Mesothelial cell of epicardium (in vitro differentiated cells): ENCODE measurements around the gene P2RY8. TPM values are rescaled to one million over a fixed set of nuclear protein-coding genes. Genes with fewer than 3 reads are reported as not detected.

Source experiments
- DNase-seq, 2 experiments: peaks; one replicate each; pipeline ENCODE4 v3.0.0; 2021; ENCODE audit warnings: low spot score in 2 of 2; ENCODE audit not compliant: unreplicated experiment in 2 of 2
- H3K27ac Mint-ChIP-seq: 2 replicates; pipeline ENCODE4 v1.8.0; 2021; ENCODE audit warnings: mixed read lengths
- H3K27me3 Mint-ChIP-seq: 2 replicates; pipeline ENCODE4 v1.8.0; 2021; ENCODE audit warnings: low read depth, mixed read lengths
- H3K36me3 Mint-ChIP-seq: 2 replicates; pipeline ENCODE4 v1.8.0; 2021; ENCODE audit warnings: mixed read lengths
- H3K4me1 Mint-ChIP-seq: 2 replicates; pipeline ENCODE4 v1.8.0; 2021; ENCODE audit warnings: mixed read lengths
- H3K4me3 Mint-ChIP-seq: 2 replicates; pipeline ENCODE4 v1.8.0; 2021; ENCODE audit warnings: mild to moderate bottlenecking, moderate library complexity, mixed read lengths
- H3K9me3 Mint-ChIP-seq: 2 replicates; pipeline ENCODE4 v1.8.0; 2021; ENCODE audit warnings: mixed read lengths
- total RNA-seq: library from RNA; stranded (reverse); gene quantifications from 3 replicates; pipeline ENCODE4 v1.2.1, GENCODE V29; 2021
- TF ChIP-seq, protein P1 (sequence below): fragments of 200-600 bp; sonication (generic); IDR thresholded peaks from one replicate; pipeline ENCODE4 v1.5.0; 2021; ENCODE audit warnings: antibody characterized with exemption; ENCODE audit not compliant: unreplicated experiment

The P2RY8 gene
- total RNA-seq, 1 donor from 2014 or later: not detected

DNA sequence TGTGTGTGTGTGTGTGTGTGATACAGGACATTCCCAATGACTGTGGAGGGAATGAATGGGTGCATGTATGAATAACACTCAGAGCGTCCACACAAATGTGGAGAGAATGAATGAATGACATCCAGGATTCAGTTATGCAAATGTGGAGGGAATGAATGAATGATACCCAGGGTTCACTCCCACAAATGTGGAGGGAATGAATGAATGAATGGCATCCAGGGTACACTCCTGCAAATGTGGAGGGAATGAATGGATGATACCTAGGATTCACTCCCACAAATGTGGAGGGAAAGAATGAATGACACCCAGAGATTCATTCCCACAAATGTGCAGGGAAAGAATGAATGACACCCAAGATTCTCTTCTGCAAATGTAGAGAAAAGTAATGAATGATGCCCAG, 48.2 kb downstream of the P2RY8 start:
- peaks cover 5% of the 10 kb centered on the region for H3K9me3 Mint-ChIP-seq
- no peaks in the 10 kb centered on the region for H3K27me3 Mint-ChIP-seq
- TF ChIP-seq, protein P1, sequence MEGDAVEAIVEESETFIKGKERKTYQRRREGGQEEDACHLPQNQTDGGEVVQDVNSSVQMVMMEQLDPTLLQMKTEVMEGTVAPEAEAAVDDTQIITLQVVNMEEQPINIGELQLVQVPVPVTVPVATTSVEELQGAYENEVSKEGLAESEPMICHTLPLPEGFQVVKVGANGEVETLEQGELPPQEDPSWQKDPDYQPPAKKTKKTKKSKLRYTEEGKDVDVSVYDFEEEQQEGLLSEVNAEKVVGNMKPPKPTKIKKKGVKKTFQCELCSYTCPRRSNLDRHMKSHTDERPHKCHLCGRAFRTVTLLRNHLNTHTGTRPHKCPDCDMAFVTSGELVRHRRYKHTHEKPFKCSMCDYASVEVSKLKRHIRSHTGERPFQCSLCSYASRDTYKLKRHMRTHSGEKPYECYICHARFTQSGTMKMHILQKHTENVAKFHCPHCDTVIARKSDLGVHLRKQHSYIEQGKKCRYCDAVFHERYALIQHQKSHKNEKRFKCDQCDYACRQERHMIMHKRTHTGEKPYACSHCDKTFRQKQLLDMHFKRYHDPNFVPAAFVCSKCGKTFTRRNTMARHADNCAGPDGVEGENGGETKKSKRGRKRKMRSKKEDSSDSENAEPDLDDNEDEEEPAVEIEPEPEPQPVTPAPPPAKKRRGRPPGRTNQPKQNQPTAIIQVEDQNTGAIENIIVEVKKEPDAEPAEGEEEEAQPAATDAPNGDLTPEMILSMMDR: no peak
- no peak overlapping the region for H3K4me3 Mint-ChIP-seq
- H3K36me3 Mint-ChIP-seq: no peaks in the 10 kb centered on the region
- no peak for DNase-seq
- no peak overlapping the region for H3K27ac Mint-ChIP-seq
- no peaks in the 10 kb centered on the region for H3K4me1 Mint-ChIP-seq

DNA sequence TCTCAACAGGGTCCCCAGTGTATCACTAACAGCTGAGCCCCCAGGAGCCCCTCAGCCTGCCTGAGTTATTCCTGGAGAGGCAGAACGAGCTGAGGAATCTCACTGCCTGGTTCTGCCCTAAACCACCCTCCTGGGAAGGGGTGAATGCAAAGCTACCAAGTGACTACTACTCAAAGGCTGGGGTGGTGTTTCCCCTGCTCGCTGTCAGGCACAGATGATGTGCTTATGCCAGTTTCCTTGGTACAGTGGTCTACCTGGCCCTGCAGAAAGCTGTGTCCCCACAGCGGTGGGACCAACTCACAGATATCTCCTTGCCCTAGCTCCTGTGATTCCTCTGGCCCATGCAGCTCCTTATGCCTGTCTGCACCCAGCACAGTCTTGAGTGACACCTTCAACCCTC, 48.8 kb downstream of the P2RY8 start:
- no peaks in the 10 kb centered on the region for H3K36me3 Mint-ChIP-seq
- TF ChIP-seq, protein P1: no peak
- H3K27ac Mint-ChIP-seq: no peak overlapping the region
- H3K27me3 Mint-ChIP-seq: no peaks in the 10 kb centered on the region
- DNase-seq: no peak
- H3K9me3 Mint-ChIP-seq: peaks cover 5% of the 10 kb centered on the region
- H3K4me3 Mint-ChIP-seq: no peak overlapping the region
- H3K4me1 Mint-ChIP-seq: no peaks in the 10 kb centered on the region

DNA sequence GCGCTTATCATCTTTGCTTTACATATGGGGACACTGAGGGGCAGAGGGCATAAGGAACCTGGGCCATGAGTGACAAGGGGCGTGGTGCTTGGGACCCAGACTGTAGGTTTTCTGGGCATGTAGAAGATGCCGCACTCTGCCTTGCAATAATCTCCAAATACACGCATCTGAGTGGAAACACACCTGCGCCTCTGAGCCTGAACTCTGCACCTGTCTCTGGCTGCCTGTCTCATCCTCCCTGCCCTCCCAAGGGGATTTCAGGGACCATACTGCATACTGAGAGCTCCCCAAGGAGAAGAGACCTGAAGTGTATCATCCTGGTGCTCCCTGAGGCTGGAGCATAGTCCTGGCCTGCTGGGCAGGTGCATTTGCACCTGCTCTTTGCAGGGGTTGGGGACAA, 49.6 kb downstream of the P2RY8 start:
- H3K4me1 Mint-ChIP-seq: no peaks in the 10 kb centered on the region
- peaks cover 5% of the 10 kb centered on the region for H3K9me3 Mint-ChIP-seq
- H3K27me3 Mint-ChIP-seq: no peaks in the 10 kb centered on the region
- H3K27ac Mint-ChIP-seq: no peak overlapping the region
- no peaks in the 10 kb centered on the region for H3K36me3 Mint-ChIP-seq
- no peak overlapping the region for H3K4me3 Mint-ChIP-seq
- no peak for DNase-seq
- TF ChIP-seq, protein P1: no peak

DNA sequence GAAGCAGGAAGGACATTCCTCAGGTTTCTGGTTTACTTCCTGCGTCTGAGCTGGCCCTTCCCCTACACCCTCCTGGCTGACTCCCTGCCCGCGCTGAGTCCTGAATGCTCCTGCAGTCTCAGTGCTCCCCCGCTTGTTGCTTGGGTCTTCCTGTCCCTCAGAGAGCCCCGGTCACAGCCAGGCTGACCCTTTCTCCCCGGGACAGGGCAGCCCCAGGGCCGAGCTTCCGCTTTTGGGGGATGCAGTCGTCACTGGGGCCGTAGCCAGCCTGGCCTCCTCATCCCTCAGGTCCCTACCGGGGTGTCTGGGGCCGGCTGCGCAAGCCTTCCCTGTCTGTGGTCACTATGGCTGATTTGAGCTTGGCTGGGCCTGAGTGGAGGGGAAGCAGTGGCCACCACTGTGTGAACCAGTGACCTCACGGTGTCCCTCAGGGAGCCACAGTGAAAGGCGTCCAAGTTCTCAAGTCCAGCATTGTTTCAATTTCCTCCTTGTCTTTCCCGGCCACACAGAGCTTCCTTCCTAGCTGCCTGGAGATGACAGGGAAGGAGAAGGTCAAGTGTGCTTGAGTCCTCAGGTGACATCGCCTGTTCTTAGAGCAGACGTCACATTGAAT, 50.1 kb downstream of the P2RY8 start:
- Mint-ChIP-seq H3K36me3 (no peaks in the 10 kb centered on the region), H3K4me1 (peaks cover 1% of the 10 kb centered on the region), H3K27me3 (no peaks in the 10 kb centered on the region), H3K27ac (no peak overlapping the region), H3K4me3 (no peak overlapping the region), H3K9me3 (peaks cover 5% of the 10 kb centered on the region)
- TF ChIP-seq, protein P1: no peak
- no peak for DNase-seq

DNA sequence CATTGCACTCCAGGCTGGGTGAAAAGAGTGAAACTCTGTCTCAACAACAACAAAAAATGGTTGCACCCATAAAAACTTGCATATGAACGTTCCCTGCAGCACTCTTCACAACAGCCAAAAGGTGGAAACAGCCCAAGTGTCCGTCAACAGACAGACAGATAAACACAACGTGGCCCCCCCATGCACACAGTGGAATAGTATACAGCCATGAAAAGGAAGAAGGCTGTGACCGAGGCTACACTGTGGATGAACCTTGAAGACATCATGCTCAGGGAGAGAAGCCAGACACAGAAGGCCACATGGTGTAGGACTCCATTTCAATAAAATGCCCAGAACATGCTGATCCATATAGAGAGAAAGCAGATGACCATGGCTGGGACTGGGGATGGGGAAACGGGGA, 50.8 kb downstream of the P2RY8 start:
- TF ChIP-seq, protein P1: no peak
- no peaks in the 10 kb centered on the region for H3K9me3 Mint-ChIP-seq
- H3K4me3 Mint-ChIP-seq: no peak overlapping the region
- no peak overlapping the region for H3K27ac Mint-ChIP-seq
- peaks cover 4% of the 10 kb centered on the region for H3K4me1 Mint-ChIP-seq
- H3K36me3 Mint-ChIP-seq: no peaks in the 10 kb centered on the region
- H3K27me3 Mint-ChIP-seq: no peaks in the 10 kb centered on the region
- DNase-seq: no peak

DNA sequence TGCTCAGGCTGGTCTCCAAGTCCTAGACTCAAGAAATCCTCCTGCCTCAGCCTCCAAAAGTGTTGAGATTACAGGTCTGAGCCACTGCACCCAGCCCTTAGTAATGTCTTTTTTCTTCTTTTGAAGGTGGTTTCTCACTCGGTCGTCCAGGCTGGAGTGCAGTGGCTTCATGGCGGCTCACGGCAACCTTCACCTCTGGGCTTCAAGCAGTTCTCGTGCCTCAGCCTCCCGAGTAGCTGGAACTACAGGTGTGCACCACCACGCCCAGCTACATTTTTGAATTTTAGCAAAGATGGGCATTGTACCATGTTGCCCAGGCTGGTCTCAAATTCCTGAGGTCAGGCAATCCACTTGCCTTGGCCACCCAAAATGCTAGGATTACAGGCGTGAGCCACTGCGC, 52.0 kb downstream of the P2RY8 start:
- Mint-ChIP-seq H3K9me3 (peaks cover 3% of the 10 kb centered on the region), H3K4me1 (peaks cover 4% of the 10 kb centered on the region), H3K4me3 (no peak overlapping the region), H3K36me3 (no peaks in the 10 kb centered on the region), H3K27ac (no peak overlapping the region), H3K27me3 (no peaks in the 10 kb centered on the region)
- TF ChIP-seq, protein P1: no peak
- DNase-seq: no peak
